Thymus (tissue), 11 donors: ENCODE measurements around the gene FNBP1. TPM values are rescaled to one million over a fixed set of nuclear protein-coding genes. Genes with fewer than 3 reads are reported as not detected.

Experiments
- DNase-seq, 9 donors: peaks; one replicate each; pipeline ENCODE4 v3.0.0-alpha.2; 2013; ENCODE audit warnings: low spot score in 9 of 9, low read depth in 6 of 9, missing footprints in 1 of 9
- H3K27ac ChIP-seq, 2 donors: one replicate each; pipeline ENCODE4 v1.5.1; 2013; ENCODE audit warnings: control low read depth in 1 of 2, low read depth in 1 of 2, low read length in 1 of 2, mild to moderate bottlenecking in 1 of 2, moderate library complexity in 1 of 2
- H3K27me3 ChIP-seq, 2 donors: one replicate each; pipeline ENCODE4 v1.5.1; 2013; ENCODE audit warnings: low read length in 1 of 2; ENCODE audit not compliant: control insufficient read depth in 2 of 2, insufficient read depth in 1 of 2
- H3K36me3 ChIP-seq, 2 donors: one replicate each; pipeline ENCODE4 v1.5.1; 2013; ENCODE audit warnings: low read length in 1 of 2, mild to moderate bottlenecking in 1 of 2, moderate library complexity in 1 of 2; ENCODE audit not compliant: control insufficient read depth in 2 of 2, insufficient read depth in 2 of 2
- H3K4me1 ChIP-seq, 2 donors: one replicate each; pipeline ENCODE4 v1.5.1; 2013; ENCODE audit warnings: low read length in 2 of 2; ENCODE audit not compliant: control insufficient read depth in 2 of 2, insufficient read depth in 2 of 2
- H3K4me3 ChIP-seq, 2 donors: one replicate each; pipeline ENCODE4 v1.5.1; 2013; ENCODE audit warnings: low read length in 2 of 2, control low read depth in 1 of 2, mild to moderate bottlenecking in 1 of 2
- H3K9me3 ChIP-seq, 2 donors: one replicate each; pipeline ENCODE4 v1.5.1; 2013; ENCODE audit warnings: low read length in 1 of 2, mild to moderate bottlenecking in 1 of 2; ENCODE audit not compliant: control insufficient read depth in 2 of 2, insufficient read depth in 1 of 2
- WGBS: extraction: QIAGEN DNeasy Blood & Tissue Kit; methylation state at CpG from one replicate; pipeline ENCODE4 v1.1.7; 2013; 5-methylcytosine and 5-hydroxymethylcytosine counted together
- polyA plus RNA-seq: library from polyadenylated mRNA; stranded (reverse); fragments of 200-250 nt; gene quantifications from one replicate; pipeline ENCODE4 v1.2.3, GENCODE V29; 2013
- total RNA-seq: library from RNA; stranded (reverse); fragments of 120-200 nt; gene quantifications from one replicate; pipeline ENCODE4 v1.2.4, GENCODE V29; 2013
- donor health status: healthy.

The FNBP1 gene
- total and polyA plus RNA-seq, 2 donors: 79.6 to 82.8 TPM

GRCh38 chr9:129932303-129933151, 110.5 kb downstream of the FNBP1 start:
- Histone ChIP-seq H3K27me3 (no peaks in the 10 kb centered on the region), H3K36me3 (peaks cover 26 to 57% of the 10 kb centered on the region in 2 donors), H3K9me3 (no peaks in the 10 kb centered on the region), H3K4me1 (peaks cover 18 to 19% of the 10 kb centered on the region in 2 donors), H3K4me3 (no peak overlapping the region), H3K27ac (peak overlapping the region; percentile 59 to 68)
- 62% methylated on average over 8 of the region's 8 CpGs for WGBS
- peak in 1 of 9 donors; percentile 28 for DNase-seq

GRCh38 chr9:129930743-129931142, 112.2 kb downstream of the FNBP1 start:
- peaks cover 28 to 63% of the 10 kb centered on the region in 2 donors for H3K36me3 ChIP-seq
- WGBS: 98% methylated on average over 2 of the region's 2 CpGs
- H3K27ac ChIP-seq: peak overlapping the region; percentile 61 to 69
- peaks cover 18 to 19% of the 10 kb centered on the region in 2 donors for H3K4me1 ChIP-seq
- H3K9me3 ChIP-seq: no peaks in the 10 kb centered on the region
- peak in 1 of 9 donors; percentile 34 for DNase-seq
- H3K4me3 ChIP-seq: no peak overlapping the region
- no peaks in the 10 kb centered on the region for H3K27me3 ChIP-seq

- WGBS: 97% methylated on average over 9 of the region's 9 CpGs
- H3K36me3 ChIP-seq: peaks cover 36 to 61% of the 10 kb centered on the region in 2 donors
- no peak overlapping the region for H3K4me3 ChIP-seq
Measured at GRCh38 chr9:129929496-129930125, 113.4 kb downstream of the FNBP1 start.

GRCh38 chr9:129923589-129923988, 119.4 kb downstream of the FNBP1 start:
- WGBS: 93% methylated on average over 6 of the region's 6 CpGs
- H3K36me3 ChIP-seq: peaks cover 54 to 87% of the 10 kb centered on the region in 2 donors
- H3K4me3 ChIP-seq: no peak overlapping the region
- no peaks in the 10 kb centered on the region for H3K9me3 ChIP-seq
- H3K27ac ChIP-seq: no peak overlapping the region
- no peaks in the 10 kb centered on the region for H3K27me3 ChIP-seq
- no peak for DNase-seq
- H3K4me1 ChIP-seq: no peaks in the 10 kb centered on the region

More at GRCh38 chr9:129929496-129930125, 113.4 kb downstream of the FNBP1 start:
- peaks cover 17 to 18% of the 10 kb centered on the region in 2 donors for H3K4me1 ChIP-seq
- H3K27ac ChIP-seq: no peak overlapping the region
- no peaks in the 10 kb centered on the region for H3K9me3 ChIP-seq
- H3K27me3 ChIP-seq: no peaks in the 10 kb centered on the region
- DNase-seq: no peak

- H3K36me3 ChIP-seq: peaks cover 58 to 80% of the 10 kb centered on the region in 2 donors
- no peaks in the 10 kb centered on the region for H3K4me1 ChIP-seq
- 99% methylated on average over 4 of the region's 4 CpGs for WGBS
Measured at GRCh38 chr9:129921905-129922304, 121.1 kb downstream of the FNBP1 start.

GRCh38 chr9:129919841-129920240, 123.1 kb downstream of the FNBP1 start:
- Histone ChIP-seq H3K27me3 (no peaks in the 10 kb centered on the region), H3K4me3 (no peak overlapping the region), H3K9me3 (no peaks in the 10 kb centered on the region), H3K36me3 (peaks cover 43 to 82% of the 10 kb centered on the region in 2 donors), H3K27ac (no peak overlapping the region), H3K4me1 (no peaks in the 10 kb centered on the region)
- DNase-seq: no peak
- WGBS: 82% methylated on average over 3 of the region's 3 CpGs

More at GRCh38 chr9:129921905-129922304, 121.1 kb downstream of the FNBP1 start:
- H3K4me3 ChIP-seq: no peak overlapping the region
- DNase-seq: no peak
- no peaks in the 10 kb centered on the region for H3K27me3 ChIP-seq
- no peak overlapping the region for H3K27ac ChIP-seq
- no peaks in the 10 kb centered on the region for H3K9me3 ChIP-seq

GRCh38 chr9:129919277-129919676, 123.7 kb downstream of the FNBP1 start:
- Histone ChIP-seq H3K9me3 (no peaks in the 10 kb centered on the region), H3K27me3 (no peaks in the 10 kb centered on the region), H3K4me1 (no peaks in the 10 kb centered on the region), H3K4me3 (no peak overlapping the region), H3K36me3 (peaks cover 37 to 77% of the 10 kb centered on the region in 2 donors), H3K27ac (no peak overlapping the region)
- WGBS: 64% methylated on average over 3 of the region's 3 CpGs
- no peak for DNase-seq

GRCh38 chr9:129918296-129918950, 124.6 kb downstream of the FNBP1 start:
- Histone ChIP-seq H3K27ac (no peak overlapping the region), H3K4me3 (no peak overlapping the region), H3K9me3 (no peaks in the 10 kb centered on the region), H3K36me3 (peaks cover 33 to 74% of the 10 kb centered on the region in 2 donors), H3K27me3 (no peaks in the 10 kb centered on the region), H3K4me1 (no peaks in the 10 kb centered on the region)
- DNase-seq: no peak
- 96% methylated on average over 14 of the region's 14 CpGs for WGBS

- no peaks in the 10 kb centered on the region for H3K27me3 ChIP-seq
- H3K4me3 ChIP-seq: no peak overlapping the region
- no peak for DNase-seq
- no peaks in the 10 kb centered on the region for H3K9me3 ChIP-seq
- 98% methylated on average over 7 of the region's 7 CpGs for WGBS
- H3K36me3 ChIP-seq: peaks cover 34 to 69% of the 10 kb centered on the region in 2 donors
- no peaks in the 10 kb centered on the region for H3K4me1 ChIP-seq
- peak overlapping the region in 1 of 2 donors; percentile 42 for H3K27ac ChIP-seq
Measured at GRCh38 chr9:129916707-129917106, 126.3 kb downstream of the FNBP1 start.
